Stimulated activated CD4-positive, alpha-beta T cell treated with anti-CD3 and anti-CD28 coated beads, Interleukin-4, amount 100 ng/mL, for 4 hours (primary cell): ENCODE measurements around the gene TRIM71.
"Not testable (repeated sequence)": the region's sequence is repeated elsewhere in the genome, so short reads cannot be mapped to it uniquely, and the experiment has no call there.

Experiments
- DNase-seq, 2 experiments: peaks; one replicate each; pipeline ENCODE4 v3.0.0-alpha.2; 2020

TRIM71 gene

GRCh38 chr3:32844322-32844654 is 26.5 kb downstream of the TRIM71 start:
- DNase-seq, result no peak

- no peak for DNase-seq
These were observed 27.1 kb downstream of the TRIM71 start for GRCh38 chr3:32844914-32845313.

DNA sequence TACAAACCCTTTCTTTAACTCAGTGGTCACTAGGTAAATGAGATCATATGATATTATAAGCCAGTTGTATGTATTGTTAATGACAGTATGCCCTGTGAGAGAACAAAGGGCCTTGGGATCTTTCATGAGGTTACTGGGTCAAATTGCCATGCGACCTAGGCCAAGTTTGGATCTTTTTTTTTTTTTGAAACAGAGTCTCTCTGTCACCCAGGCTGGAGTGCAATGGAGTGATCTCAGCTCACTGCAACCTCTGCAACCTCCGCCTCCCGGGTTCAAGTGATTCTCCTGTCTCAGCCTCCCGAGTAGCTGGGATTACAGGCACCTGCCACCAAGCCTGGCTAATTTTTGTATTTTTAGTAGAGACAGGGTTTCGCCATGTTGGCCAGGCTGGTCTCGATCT is 27.7 kb downstream of the TRIM71 start:
- not testable (repeated sequence) for DNase-seq

GRCh38 chr3:32847045-32847444 is 29.2 kb downstream of the TRIM71 start:
- DNase-seq, result not testable (repeated sequence)

- DNase-seq, result no peak
These were observed 29.7 kb downstream of the TRIM71 start for GRCh38 chr3:32847528-32847927.

- no peak for DNase-seq
These were observed 30.4 kb downstream of the TRIM71 start for GRCh38 chr3:32848215-32848614.

DNA sequence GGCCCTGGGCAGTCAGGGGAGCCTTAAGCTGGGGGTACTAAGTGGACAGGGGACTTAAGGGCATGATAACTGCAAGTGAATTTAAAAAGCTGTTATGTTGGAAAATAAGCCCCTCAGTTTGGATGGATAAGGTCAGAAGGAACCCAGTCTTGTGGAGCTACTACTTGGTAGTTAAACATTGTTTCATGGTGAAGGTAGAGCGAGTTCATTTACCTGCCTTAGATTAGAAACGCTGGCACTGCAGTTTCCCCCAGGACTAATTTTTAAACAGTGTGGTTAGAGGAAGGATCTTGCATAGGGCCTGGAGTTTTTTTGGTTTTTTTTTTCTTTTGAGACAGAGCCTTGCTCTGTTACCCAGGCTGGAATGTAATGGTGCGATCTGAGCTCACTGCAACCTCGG is 31.2 kb downstream of the TRIM71 start:
- no peak for DNase-seq

- no peak for DNase-seq
These were observed 32.4 kb downstream of the TRIM71 start for GRCh38 chr3:32850226-32850625.

DNA sequence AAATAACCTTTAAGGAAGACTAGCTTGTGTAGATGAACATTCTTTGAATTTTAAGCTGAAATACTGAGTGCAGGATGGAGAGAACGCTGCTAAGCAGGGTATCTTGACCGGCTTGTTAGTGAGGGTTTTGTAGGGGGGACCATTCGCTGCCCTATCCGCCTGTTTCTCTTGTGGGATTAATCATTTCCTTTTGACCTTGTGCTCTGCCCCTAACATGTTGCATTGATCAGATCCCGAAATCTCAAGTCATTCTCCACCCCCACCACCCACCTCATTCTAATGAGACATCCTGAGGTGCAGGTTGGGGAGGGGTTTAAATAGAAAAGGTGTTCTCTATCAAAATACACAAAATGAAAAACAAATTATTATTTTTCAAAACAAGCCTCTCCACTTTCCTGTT is 32.8 kb downstream of the TRIM71 start:
- DNase-seq, result no peak

- no peak for DNase-seq
These were observed 34.3 kb downstream of the TRIM71 start for GRCh38 chr3:32852146-32852545.

DNA sequence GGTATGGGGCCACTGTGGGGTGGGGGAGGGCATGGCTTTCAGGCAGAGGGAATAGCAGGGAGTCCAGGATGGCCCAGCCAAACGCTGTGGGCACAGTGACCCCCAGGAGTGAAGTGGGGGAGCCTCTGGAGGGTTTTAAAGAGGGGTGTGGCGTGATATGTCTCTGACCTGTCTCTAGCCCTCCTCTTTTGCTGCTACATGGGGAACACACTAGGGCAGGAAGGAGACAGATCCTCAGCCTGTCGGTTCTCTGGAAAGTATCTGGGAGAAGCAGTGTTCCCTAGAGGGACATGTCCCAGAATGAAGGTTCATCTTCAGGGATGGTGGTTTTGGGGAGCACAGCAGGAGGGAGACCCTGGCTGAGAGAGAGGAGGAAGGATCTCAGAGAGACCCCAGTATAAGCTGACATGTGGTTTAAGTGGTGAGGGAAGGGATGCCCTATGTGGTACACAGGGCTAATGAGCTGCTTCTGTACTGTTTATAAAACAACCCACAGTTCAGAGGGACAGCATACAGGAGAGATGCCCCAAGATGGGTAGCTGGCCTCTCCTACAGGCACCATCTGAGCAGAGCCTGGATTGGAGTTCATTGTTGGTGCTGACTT is 37.7 kb downstream of the TRIM71 start:
- no peak for DNase-seq

DNA sequence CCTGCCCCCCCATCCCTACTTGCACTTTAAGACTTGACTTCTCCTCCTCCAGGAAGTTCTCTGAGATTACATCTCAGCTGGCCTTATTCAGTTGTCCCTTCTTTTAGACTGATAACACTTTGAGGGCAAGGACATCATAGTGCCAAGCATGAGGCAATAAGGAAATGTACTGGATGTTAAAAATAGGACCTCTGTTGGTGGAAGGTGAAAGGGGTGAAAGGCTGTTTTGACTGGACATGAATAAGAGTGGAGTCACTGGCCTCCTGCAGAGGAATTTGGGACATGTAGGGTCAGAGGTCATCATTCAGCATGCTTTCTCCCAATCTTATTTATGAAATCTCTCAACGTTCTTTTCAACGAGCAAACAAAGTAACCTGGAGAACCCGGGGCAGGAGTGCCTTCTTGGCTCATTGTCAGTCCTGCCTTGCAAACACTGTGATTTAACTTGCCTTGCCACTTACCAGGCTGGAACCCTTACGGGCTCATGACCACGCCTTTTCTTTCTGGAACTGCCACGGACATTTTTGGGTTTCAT is 38.6 kb downstream of the TRIM71 start:
- no peak for DNase-seq

GRCh38 chr3:32856901-32857507 is 39.2 kb downstream of the TRIM71 start:
- DNase-seq, result no peak

- no peak for DNase-seq
These were observed 40.1 kb downstream of the TRIM71 start for GRCh38 chr3:32857921-32858320.

DNA sequence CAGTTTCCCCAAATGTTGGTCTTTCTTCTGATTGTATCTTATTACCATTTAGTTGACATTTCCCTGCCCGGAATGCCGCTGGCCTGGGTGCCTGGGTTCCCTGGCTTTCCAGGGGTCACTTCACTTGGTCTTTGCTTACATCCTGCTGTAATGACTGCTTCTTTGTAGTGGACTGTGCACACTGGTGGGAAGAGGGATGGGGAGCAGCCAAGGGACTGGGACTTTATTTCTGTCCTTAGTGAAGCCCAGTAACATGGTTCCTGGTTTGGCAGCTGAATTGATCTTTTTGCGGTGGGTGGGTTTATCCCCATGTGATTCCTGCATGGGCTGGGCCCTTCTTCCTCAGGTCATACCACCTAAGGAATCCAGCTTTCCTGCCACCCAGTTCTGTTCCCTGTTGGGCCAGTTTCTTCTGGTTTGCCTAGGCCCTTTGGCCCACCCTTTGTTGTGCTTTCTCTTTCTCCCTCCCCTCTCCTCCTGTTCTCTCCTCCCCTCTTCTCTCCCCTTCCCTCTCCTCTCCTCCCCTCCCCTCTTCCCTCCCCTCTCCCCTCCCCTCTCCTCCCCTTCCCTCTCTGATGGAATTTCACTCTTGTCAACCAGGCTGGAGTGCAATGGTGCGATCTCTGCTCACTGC is 41.9 kb downstream of the TRIM71 start:
- no peak for DNase-seq

DNA sequence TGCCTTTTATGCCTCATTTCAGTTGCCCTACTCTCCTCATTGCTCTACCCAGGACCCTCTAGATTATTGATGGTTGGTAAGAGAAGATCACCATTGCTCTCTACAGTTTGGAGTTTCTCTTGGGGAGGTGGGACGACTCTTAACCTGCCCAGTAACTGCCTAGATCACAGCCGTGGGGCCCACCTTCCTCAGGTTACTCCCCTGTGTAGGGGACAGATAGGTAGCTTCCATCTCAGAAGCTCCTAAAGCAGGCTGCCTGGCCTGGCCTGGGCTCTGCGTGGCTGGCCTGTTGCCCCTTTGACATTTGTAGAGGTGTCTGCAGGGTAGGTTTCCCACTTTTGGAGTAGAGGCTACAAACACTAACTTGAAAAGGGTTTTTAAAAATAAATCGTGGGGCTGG is 42.7 kb downstream of the TRIM71 start:
- DNase-seq, result no peak

- DNase-seq, result no peak
These were observed 43.9 kb downstream of the TRIM71 start for GRCh38 chr3:32861681-32862080.

DNA sequence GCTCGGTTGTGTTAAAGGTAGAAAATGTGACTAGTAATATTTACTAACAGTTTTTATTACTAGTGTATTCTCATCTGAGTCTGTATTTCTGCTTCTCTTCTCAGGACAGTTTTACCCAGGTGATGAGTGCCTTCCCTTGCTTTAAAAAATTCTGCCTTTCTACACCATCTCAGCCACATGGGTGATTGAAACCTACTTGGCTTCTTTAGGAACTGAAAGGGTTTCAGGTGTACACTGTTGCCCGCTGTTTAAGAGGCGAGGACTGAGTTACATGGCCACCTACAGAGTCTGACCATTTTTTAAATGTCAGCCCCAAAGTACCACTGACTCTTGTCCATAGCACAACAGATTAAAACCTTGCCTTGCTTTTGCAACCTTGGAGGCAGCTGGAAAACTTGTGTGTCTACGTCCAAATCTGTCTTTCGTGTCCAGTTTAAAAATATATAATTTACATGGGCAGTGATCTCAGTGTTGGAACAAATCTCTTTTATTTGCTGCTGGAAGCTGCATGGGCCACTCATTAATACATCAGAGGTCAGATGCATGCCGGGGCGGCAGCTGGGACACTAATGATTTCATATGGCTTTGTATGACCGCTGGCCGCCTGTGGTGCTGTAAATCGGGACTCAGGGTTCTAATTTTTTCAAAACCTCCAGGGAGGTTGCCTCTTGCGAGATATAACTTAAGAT is 44.6 kb downstream of the TRIM71 start:
- DNase-seq, result no peak

- no peak for DNase-seq
These were observed 45.2 kb downstream of the TRIM71 start for GRCh38 chr3:32862936-32863487.

DNA sequence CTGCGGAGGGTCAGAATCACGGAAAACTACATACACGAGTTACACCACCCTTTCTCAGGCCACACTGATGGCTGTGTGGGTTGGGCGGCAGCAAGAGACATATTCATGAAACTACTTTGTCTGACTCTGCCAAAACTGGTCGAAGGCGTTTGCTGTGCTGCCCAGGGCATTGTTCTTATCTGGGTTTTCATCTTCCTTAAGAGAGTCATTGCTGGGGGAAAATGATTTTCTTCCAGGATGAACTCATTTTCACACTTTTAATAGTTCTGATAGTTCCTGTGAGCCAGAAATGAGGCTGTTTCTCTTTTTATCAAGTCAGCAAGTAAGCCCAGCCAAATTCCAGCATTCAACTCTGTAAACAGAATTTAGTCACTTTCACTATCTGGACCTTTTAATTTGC is 47.6 kb downstream of the TRIM71 start:
- no peak for DNase-seq

- no peak for DNase-seq
These were observed 48.7 kb downstream of the TRIM71 start for GRCh38 chr3:32866533-32866932.

GRCh38 chr3:32867954-32868353 is 50.2 kb downstream of the TRIM71 start:
- DNase-seq, result no peak

DNA sequence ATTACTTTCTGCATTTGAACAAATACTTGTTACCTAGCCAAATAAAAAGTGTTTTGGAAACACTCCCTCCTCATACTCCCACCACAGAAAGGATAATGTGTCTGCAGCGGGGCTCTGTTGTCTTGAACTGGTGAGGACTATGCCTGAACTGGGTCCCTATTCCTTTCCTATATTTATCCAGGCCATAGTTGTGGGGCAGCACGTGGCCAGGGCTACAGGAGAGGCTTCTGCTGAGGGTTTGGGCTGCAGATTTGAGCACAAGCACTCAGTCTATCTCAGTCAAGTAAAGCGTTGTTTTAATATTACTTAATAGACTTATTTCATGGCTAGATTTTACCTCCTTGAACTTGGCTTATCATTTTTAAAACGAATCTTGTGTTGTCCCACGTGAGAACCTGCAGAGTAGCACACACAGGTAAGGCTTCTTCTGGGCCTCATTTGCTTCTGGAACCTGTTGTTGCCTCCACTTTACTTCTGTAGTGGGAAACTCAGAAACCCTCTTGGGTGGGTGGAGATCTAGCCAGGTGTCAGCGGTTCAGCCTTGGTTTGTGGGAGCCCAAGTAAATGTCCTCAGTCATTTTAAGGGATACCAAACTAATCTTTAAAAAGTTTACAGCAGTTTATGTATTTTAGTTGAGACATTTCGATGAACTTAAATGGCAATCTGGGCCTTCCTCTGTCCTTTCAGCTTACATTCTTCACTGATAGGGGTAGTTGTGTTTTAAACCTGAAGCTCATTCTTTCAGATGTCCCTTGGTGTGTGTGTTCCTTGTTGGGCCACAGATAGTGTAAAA is 51.1 kb downstream of the TRIM71 start:
- DNase-seq, result no peak
